Panc1 (cell line): ENCODE measurements around the gene OR8B4.
A peak's percentile ranks its signal among the peaks of the same experiment; 100 is the strongest.

Experiments used
- POLR2AphosphoS5 ChIP-seq: IDR thresholded peaks from 2 replicates; pipeline ENCODE4 v1.6.1; 2012; ENCODE audit warnings: mild to moderate bottlenecking, low read depth, low read length, moderate library complexity
- SIN3A ChIP-seq: IDR thresholded peaks from 2 replicates; pipeline ENCODE4 v1.6.1; 2012; ENCODE audit warnings: low read depth, mild to moderate bottlenecking, low read length, moderate library complexity, borderline replicate concordance; ENCODE audit not compliant: insufficient read depth
- TF ChIP-seq, protein P1 (sequence below): fragments of 450-650 bp; IDR thresholded peaks from 2 replicates; pipeline ENCODE4 v1.5.1; 2017; ENCODE audit warnings: mild to moderate bottlenecking
- TF ChIP-seq, protein P2 (sequence below), 2 experiments: IDR thresholded peaks; 2 replicates each; pipeline ENCODE4 v1.6.1; 2011 to 2012; ENCODE audit warnings: low read depth in 2 of 2, control low read depth in 1 of 2, low read length in 1 of 2, mild to moderate bottlenecking in 1 of 2, moderate library complexity in 1 of 2; ENCODE audit not compliant: insufficient read depth in 1 of 2

DNA sequence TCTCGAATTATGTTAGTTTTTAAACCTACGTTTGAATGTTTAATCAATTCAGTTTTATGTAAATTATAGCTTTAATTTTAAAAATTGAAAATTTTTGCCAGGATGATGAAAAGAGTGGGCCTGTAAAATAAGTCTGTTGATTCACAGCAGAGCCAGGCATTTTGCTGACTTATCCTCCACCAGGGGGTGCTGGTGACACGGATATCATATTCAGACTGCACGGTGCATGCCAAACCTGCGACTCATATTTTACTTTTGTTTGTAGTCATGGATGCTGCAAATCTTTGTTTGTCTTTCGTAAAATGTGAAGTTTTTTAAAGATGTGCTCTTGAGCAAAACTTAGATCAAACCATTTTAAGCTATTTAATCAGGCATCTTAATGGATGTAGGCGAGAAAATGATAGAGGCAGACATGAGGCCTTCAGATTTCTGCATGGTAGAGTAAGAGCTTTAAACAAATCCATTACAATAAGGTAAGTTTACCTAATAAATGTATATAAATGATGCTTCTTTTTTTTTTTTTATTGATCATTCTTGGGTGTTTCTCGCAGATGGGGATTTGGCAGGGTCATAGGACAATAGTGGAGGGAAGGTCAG, 22.2 kb downstream of the OR8B4 start:
- TF ChIP-seq, protein P1, sequence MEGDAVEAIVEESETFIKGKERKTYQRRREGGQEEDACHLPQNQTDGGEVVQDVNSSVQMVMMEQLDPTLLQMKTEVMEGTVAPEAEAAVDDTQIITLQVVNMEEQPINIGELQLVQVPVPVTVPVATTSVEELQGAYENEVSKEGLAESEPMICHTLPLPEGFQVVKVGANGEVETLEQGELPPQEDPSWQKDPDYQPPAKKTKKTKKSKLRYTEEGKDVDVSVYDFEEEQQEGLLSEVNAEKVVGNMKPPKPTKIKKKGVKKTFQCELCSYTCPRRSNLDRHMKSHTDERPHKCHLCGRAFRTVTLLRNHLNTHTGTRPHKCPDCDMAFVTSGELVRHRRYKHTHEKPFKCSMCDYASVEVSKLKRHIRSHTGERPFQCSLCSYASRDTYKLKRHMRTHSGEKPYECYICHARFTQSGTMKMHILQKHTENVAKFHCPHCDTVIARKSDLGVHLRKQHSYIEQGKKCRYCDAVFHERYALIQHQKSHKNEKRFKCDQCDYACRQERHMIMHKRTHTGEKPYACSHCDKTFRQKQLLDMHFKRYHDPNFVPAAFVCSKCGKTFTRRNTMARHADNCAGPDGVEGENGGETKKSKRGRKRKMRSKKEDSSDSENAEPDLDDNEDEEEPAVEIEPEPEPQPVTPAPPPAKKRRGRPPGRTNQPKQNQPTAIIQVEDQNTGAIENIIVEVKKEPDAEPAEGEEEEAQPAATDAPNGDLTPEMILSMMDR: peak; percentile 87
- TF ChIP-seq POLR2AphosphoS5 (no peak), SIN3A (no peak)
- TF ChIP-seq, protein P2, sequence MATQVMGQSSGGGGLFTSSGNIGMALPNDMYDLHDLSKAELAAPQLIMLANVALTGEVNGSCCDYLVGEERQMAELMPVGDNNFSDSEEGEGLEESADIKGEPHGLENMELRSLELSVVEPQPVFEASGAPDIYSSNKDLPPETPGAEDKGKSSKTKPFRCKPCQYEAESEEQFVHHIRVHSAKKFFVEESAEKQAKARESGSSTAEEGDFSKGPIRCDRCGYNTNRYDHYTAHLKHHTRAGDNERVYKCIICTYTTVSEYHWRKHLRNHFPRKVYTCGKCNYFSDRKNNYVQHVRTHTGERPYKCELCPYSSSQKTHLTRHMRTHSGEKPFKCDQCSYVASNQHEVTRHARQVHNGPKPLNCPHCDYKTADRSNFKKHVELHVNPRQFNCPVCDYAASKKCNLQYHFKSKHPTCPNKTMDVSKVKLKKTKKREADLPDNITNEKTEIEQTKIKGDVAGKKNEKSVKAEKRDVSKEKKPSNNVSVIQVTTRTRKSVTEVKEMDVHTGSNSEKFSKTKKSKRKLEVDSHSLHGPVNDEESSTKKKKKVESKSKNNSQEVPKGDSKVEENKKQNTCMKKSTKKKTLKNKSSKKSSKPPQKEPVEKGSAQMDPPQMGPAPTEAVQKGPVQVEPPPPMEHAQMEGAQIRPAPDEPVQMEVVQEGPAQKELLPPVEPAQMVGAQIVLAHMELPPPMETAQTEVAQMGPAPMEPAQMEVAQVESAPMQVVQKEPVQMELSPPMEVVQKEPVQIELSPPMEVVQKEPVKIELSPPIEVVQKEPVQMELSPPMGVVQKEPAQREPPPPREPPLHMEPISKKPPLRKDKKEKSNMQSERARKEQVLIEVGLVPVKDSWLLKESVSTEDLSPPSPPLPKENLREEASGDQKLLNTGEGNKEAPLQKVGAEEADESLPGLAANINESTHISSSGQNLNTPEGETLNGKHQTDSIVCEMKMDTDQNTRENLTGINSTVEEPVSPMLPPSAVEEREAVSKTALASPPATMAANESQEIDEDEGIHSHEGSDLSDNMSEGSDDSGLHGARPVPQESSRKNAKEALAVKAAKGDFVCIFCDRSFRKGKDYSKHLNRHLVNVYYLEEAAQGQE (IDR thresholded peaks at IDR 0.05; ENCODE audit: insufficient read depth in 1 of 2, low read depth in 2 of 2, low read length in 1 of 2): no peak
